Epithelial cell of alveolus of lung (primary cell): ENCODE results near the gene ITPR3. TPM values are rescaled to one million over a fixed set of nuclear protein-coding genes. Genes with fewer than 3 reads are reported as not detected.

Experiments
- total RNA-seq: library from RNA; depleted of rRNA; stranded (reverse); fragments of >200 nt; gene quantifications from 2 replicates; pipeline ENCODE4 v1.2.1, GENCODE V29; 2015

ITPR3 gene
- 6.9 and 20.8 TPM in 2 replicates for total RNA-seq

GRCh38 chr6:33620856-33621710, at the start of gene ITPR3:
ITPR3 (plus strand) TSS chr6:33621322; CDS start chr6:33621603, 281 bp downstream.

GRCh38 chr6:33579828-33580714, 41.1 kb upstream of the ITPR3 start, which contains the start of gene BAK1:
BAK1 (minus strand) TSS chr6:33580276; CDS start chr6:33577604, 2,672 bp downstream.

GRCh38 chr6:33711140-33712129, 90.3 kb downstream of the ITPR3 start, which contains the start of gene UQCC2:
UQCC2 (minus strand) TSS chr6:33711700; CDS start chr6:33711686, 14 bp downstream.

Other genes starting within 250 kb of the ITPR3 start
- 13.1 and 31.4 TPM in 2 replicates for gene KIFC1, start 229.5 kb upstream of the ITPR3 start, total RNA-seq
- 20.2 and 20.4 TPM in 2 replicates for gene PHF1, start 210.3 kb upstream of the ITPR3 start, total RNA-seq
- gene CUTA, start 203.2 kb upstream of the ITPR3 start, total RNA-seq, result 205 and 287 TPM in 2 replicates
- 3.5 and 13.7 TPM in 2 replicates for gene SYNGAP1, start 201.3 kb upstream of the ITPR3 start, total RNA-seq
- 3.0 and 4.9 TPM in 2 replicates for gene ZBTB9, start 166.7 kb upstream of the ITPR3 start, total RNA-seq
- gene BAK1, start 41.0 kb upstream of the ITPR3 start, total RNA-seq, result 15.1 and 17.1 TPM in 2 replicates
- gene UQCC2, start 90.4 kb downstream of the ITPR3 start, total RNA-seq, result 18.8 and 65.6 TPM in 2 replicates
- gene IP6K3, start 125.6 kb downstream of the ITPR3 start, total RNA-seq, result 1.2 and 6.6 TPM in 2 replicates
- gene LEMD2, start 167.8 kb downstream of the ITPR3 start, total RNA-seq, result 50.0 and 53.3 TPM in 2 replicates
- not detected in 2 replicates for gene MLN, start 182.7 kb downstream of the ITPR3 start, total RNA-seq